WTC11 (cell line): ENCODE measurements around the gene PIGR. TPM values are rescaled to one million over a fixed set of nuclear protein-coding genes. Genes with fewer than 3 reads are reported as not detected.

Experiments used
- ATAC-seq: fragments of 200-7000 bp; cut with Tn5 transposase; 2 replicates; pipeline ENCODE4 v1.10.0; 2021; ENCODE audit warnings: mild to moderate bottlenecking, moderate library complexity
- CTCF ChIA-PET: fragments of 300-600 bp; sonication (Branson Sonifier 250); formaldehyde crosslinking; loops from one replicate; lab custom pipeline; 2021; ENCODE audit warnings: antibody characterized with exemption; lab: Charles Lee
- POLR2A ChIA-PET: fragments of 350-600 bp; sonication (Branson Sonifier 250); formaldehyde crosslinking; loops from one replicate; lab custom pipeline; 2021; ENCODE audit warnings: antibody characterized with exemption; lab: Charles Lee
- DNase-seq: peaks from one replicate; pipeline ENCODE4 v3.0.0; 2021; ENCODE audit warnings: low spot score
- H3K27ac Mint-ChIP-seq: 2 replicates; pipeline ENCODE4 v1.8.0; 2021; ENCODE audit warnings: mixed read lengths
- H3K27me3 Mint-ChIP-seq: 2 replicates; pipeline ENCODE4 v1.8.0; 2021; ENCODE audit warnings: low read depth, mild to moderate bottlenecking, moderate library complexity, mixed read lengths
- H3K36me3 Mint-ChIP-seq: 2 replicates; pipeline ENCODE4 v1.8.0; 2021; ENCODE audit warnings: mixed read lengths
- H3K4me1 Mint-ChIP-seq: 2 replicates; pipeline ENCODE4 v1.8.0; 2022; ENCODE audit warnings: mixed read lengths
- H3K4me3 Mint-ChIP-seq: 2 replicates; pipeline ENCODE4 v1.8.0; 2021; ENCODE audit warnings: mild to moderate bottlenecking, moderate library complexity, mixed read lengths
- H3K9me3 Mint-ChIP-seq: 2 replicates; pipeline ENCODE4 v1.8.0; 2021; ENCODE audit warnings: mixed read lengths
- ATF3 ChIP-seq: sonication (generic); formaldehyde crosslinking; conservative IDR thresholded peaks from 2 replicates; pipeline ENCODE4 v1.8.1; 2022; ENCODE audit warnings: mild to moderate bottlenecking, missing genetic modification reagents
- E2F1 ChIP-seq: sonication (generic); formaldehyde crosslinking; IDR thresholded peaks from 2 replicates; pipeline ENCODE4 v1.8.0; 2022; ENCODE audit warnings: mild to moderate bottlenecking, missing genetic modification reagents
- E2F4 ChIP-seq: sonication (generic); formaldehyde crosslinking; IDR thresholded peaks from 2 replicates; pipeline ENCODE4 v1.8.1; 2022; ENCODE audit warnings: low read depth, mild to moderate bottlenecking, moderate library complexity, missing genetic modification reagents, borderline replicate concordance
- ELF4 ChIP-seq: sonication (generic); formaldehyde crosslinking; IDR thresholded peaks from 2 replicates; pipeline ENCODE4 v1.8.1; 2022; ENCODE audit warnings: low read depth, mild to moderate bottlenecking, moderate library complexity, missing genetic modification reagents
- FOXP4 ChIP-seq: sonication (generic); formaldehyde crosslinking; IDR thresholded peaks from 2 replicates; pipeline ENCODE4 v1.8.0; 2022; ENCODE audit warnings: mild to moderate bottlenecking, missing genetic modification reagents
- GTF2I ChIP-seq: fragments of 250-450 bp; sonication (Bioruptor Pico); conservative IDR thresholded peaks from 2 replicates; pipeline ENCODE4 v1.4.0; 2021; ENCODE audit warnings: mild to moderate bottlenecking
- MXD4 ChIP-seq: fragments of 250-450 bp; sonication (Bioruptor Pico); IDR thresholded peaks from 2 replicates; pipeline ENCODE4 v1.8.0; 2021; ENCODE audit warnings: mild to moderate bottlenecking, moderate library complexity, borderline replicate concordance
- PRDM15 ChIP-seq: sonication (generic); formaldehyde crosslinking; IDR thresholded peaks from 2 replicates; pipeline ENCODE4 v1.8.0; 2022; ENCODE audit warnings: missing genetic modification reagents
- SOX15 ChIP-seq: fragments of 250-450 bp; sonication (Bioruptor Pico); IDR thresholded peaks from 2 replicates; pipeline ENCODE4 v1.9.0; 2021; ENCODE audit warnings: mild to moderate bottlenecking
- SP1 ChIP-seq: sonication (generic); formaldehyde crosslinking; conservative IDR thresholded peaks from 2 replicates; pipeline ENCODE4 v1.8.1; 2022; ENCODE audit warnings: missing genetic modification reagents
- STAT6 ChIP-seq: sonication (generic); formaldehyde crosslinking; conservative IDR thresholded peaks from 2 replicates; pipeline ENCODE4 v1.8.1; 2023; ENCODE audit warnings: mild to moderate bottlenecking, low read depth, missing genetic modification reagents, moderate library complexity
- USF1 ChIP-seq: sonication (generic); formaldehyde crosslinking; IDR thresholded peaks from 2 replicates; pipeline ENCODE4 v1.8.0; 2022; ENCODE audit warnings: mild to moderate bottlenecking, missing genetic modification reagents
- ZBTB21 ChIP-seq: sonication (generic); formaldehyde crosslinking; IDR thresholded peaks from 2 replicates; pipeline ENCODE4 v1.8.1; 2023; ENCODE audit warnings: mild to moderate bottlenecking, missing genetic modification reagents, borderline replicate concordance
- ZBTB43 ChIP-seq: sonication (generic); formaldehyde crosslinking; IDR thresholded peaks from 2 replicates; pipeline ENCODE4 v1.8.1; 2023; ENCODE audit warnings: mild to moderate bottlenecking, missing genetic modification reagents
- ZNF138 ChIP-seq: sonication (generic); formaldehyde crosslinking; conservative IDR thresholded peaks from 2 replicates; pipeline ENCODE4 v1.8.1; 2022; ENCODE audit warnings: mild to moderate bottlenecking, moderate library complexity, missing genetic modification reagents
- ZNF232 ChIP-seq: sonication (generic); formaldehyde crosslinking; IDR thresholded peaks from 2 replicates; pipeline ENCODE4 v1.8.0; 2022; ENCODE audit warnings: mild to moderate bottlenecking, missing genetic modification reagents
- ZNF532 ChIP-seq: fragments of 250-450 bp; sonication (Bioruptor Pico); IDR thresholded peaks from 2 replicates; pipeline ENCODE4 v1.9.0; 2021; ENCODE audit warnings: mild to moderate bottlenecking, borderline replicate concordance
- total RNA-seq: library from RNA; stranded (reverse); gene quantifications from 3 replicates; pipeline ENCODE4 v1.2.3, GENCODE V29; 2021

PIGR gene
- total RNA-seq, 1 experiment from 2014 or later: 1.9 TPM

GRCh38 chr1:206986885-206987284 is 40.6 kb upstream of the PIGR start:
- Mint-ChIP-seq H3K9me3 (no peaks in the 10 kb centered on the region), H3K4me1 (peaks cover 35% of the 10 kb centered on the region), H3K27ac (no peak overlapping the region), H3K27me3 (peaks cover 52% of the 10 kb centered on the region), H3K36me3 (no peaks in the 10 kb centered on the region), H3K4me3 (no peak overlapping the region)
- CTCF ChIA-PET: interaction anchor here (1.4 kb wide), 1 partner anchor 52 kb away, joined by 3 read pairs; no protein-coding TSS in a partner anchor
- no peak for TF ChIP-seq ZNF532 (CRISPR knock-in tag)
- TF ChIP-seq MXD4: no peak
- TF ChIP-seq USF1 (CRISPR knock-in tag): no peak
- TF ChIP-seq E2F1 (CRISPR knock-in tag): no peak
- no peak for TF ChIP-seq STAT6
- TF ChIP-seq SOX15 (CRISPR knock-in tag): no peak
- no peak for TF ChIP-seq GTF2I (CRISPR knock-in tag)
- DNase-seq: no peak
- no peak for ATAC-seq
- POLR2A ChIA-PET: no interaction called here

GRCh38 chr1:206986402-206986801 is 40.1 kb upstream of the PIGR start:
- ChIA-PET POLR2A (no interaction called here), CTCF (interaction anchor here (1.0 to 1.4 kb wide), 2 partner anchors 14 to 51 kb away, joined by 3 read pairs; no protein-coding TSS in a partner anchor)
- Mint-ChIP-seq H3K4me3 (no peak overlapping the region), H3K4me1 (peaks cover 35% of the 10 kb centered on the region), H3K36me3 (no peaks in the 10 kb centered on the region), H3K27me3 (peaks cover 55% of the 10 kb centered on the region), H3K9me3 (no peaks in the 10 kb centered on the region), H3K27ac (no peak overlapping the region)
- ATAC-seq: no peak
- DNase-seq: no peak
- TF ChIP-seq ELF4 (CRISPR knock-in tag) (no peak), E2F4 (CRISPR knock-in tag) (no peak), SP1 (CRISPR knock-in tag) (no peak), FOXP4 (CRISPR knock-in tag) (no peak), ZNF138 (CRISPR knock-in tag) (no peak), PRDM15 (no peak), ZNF232 (CRISPR knock-in tag) (no peak), ATF3 (CRISPR knock-in tag) (no peak), ZBTB43 (CRISPR knock-in tag) (no peak), ZBTB21 (CRISPR knock-in tag) (no peak)
